Heart left ventricle (tissue), 16 donors: ENCODE results near the gene ARFRP1. TPM values are rescaled to one million over a fixed set of nuclear protein-coding genes. Genes with fewer than 3 reads are reported as not detected.

Experiments used
- ATAC-seq, 4 donors: fragments of 200-7000 bp; cut with Tn5 transposase; one replicate each; pipeline ENCODE4 v1.9.1; 2020 to 2022; ENCODE audit warnings: moderate library complexity in 4 of 4, mild to moderate bottlenecking in 3 of 4, moderate number of reproducible peaks in 1 of 4
- DNase-seq, 5 donors: peaks; one replicate each; pipeline ENCODE4 v3.0.0-alpha.2; 2020
- H3K27ac ChIP-seq, 12 donors: fragments of 200-600 bp; sonication (generic) in 4 of 12; one replicate each; pipeline versions ENCODE4 v1.5.0 to v1.8.0; 2016 to 2022; ENCODE audit warnings: mild to moderate bottlenecking in 2 of 12
- H3K27me3 ChIP-seq, 9 donors: fragments of 200-600 bp; sonication (generic) in 2 of 9; one replicate each; pipeline versions ENCODE4 v1.5.1 to v1.8.0; 2016 to 2022; ENCODE audit warnings: mild to moderate bottlenecking in 3 of 9
- H3K36me3 ChIP-seq, 9 donors: fragments of 200-600 bp; sonication (generic) in 2 of 9; one replicate each; pipeline versions ENCODE4 v1.5.0 to v1.8.0; 2018 to 2022; ENCODE audit warnings: mild to moderate bottlenecking in 2 of 9
- H3K4me1 ChIP-seq, 12 donors: fragments of 200-600 bp; sonication (generic) in 4 of 12; one replicate each; pipeline versions ENCODE4 v1.5.0 to v1.8.0; 2016 to 2022; ENCODE audit warnings: mild to moderate bottlenecking in 3 of 12
- H3K4me3 ChIP-seq, 12 donors: fragments of 200-600 bp; sonication (generic) in 4 of 12; one replicate each; pipeline versions ENCODE4 v1.5.0 to v1.8.0; 2017 to 2022; ENCODE audit warnings: mild to moderate bottlenecking in 9 of 12, moderate library complexity in 4 of 12
- H3K9me3 ChIP-seq, 12 donors: fragments of 200-600 bp; sonication (generic) in 4 of 12; one replicate each; pipeline versions ENCODE4 v1.5.0 to v1.8.0; 2016 to 2022; ENCODE audit warnings: mild to moderate bottlenecking in 1 of 12
- POLR2A ChIP-seq, 2 donors: fragments of 450-650 bp; IDR thresholded peaks; one replicate each; pipeline ENCODE4 v1.6.1; 2017; ENCODE audit warnings: antibody characterized with exemption in 2 of 2, mild to moderate bottlenecking in 2 of 2, moderate library complexity in 2 of 2
- WGBS, 4 donors: extraction: QIAGEN DNeasy Blood & Tissue Kit in 2 of 4; methylation state at CpG; one replicate each; pipeline versions ENCODE4 v1.1.5 to v1.1.7; 2013 to 2018; 5-methylcytosine and 5-hydroxymethylcytosine counted together
- intact Hi-C, 10 donors: fragments of 100-400 bp; cut with DNase I; formaldehyde crosslinking; loops; one replicate each; pipeline versions ENCODE4 v1.11.1 to v1.14.2; 2022
- polyA plus RNA-seq, 2 donors: library from polyadenylated mRNA; stranded (reverse); fragments of 200-250 nt; gene quantifications; one replicate each; pipeline ENCODE4 v1.2.3, GENCODE V29; 2013
- total RNA-seq, 9 donors: library from RNA; depleted of rRNA in 2 of 9; stranded (reverse); fragments of >200 nt in 2 of 9; fragmentation: NEBNext Ultra II Directional in 3 of 9; extraction: Animal tissue kit (Norgen Biotek cat#: 25700) in 3 of 9; gene quantifications; one replicate each; pipeline versions ENCODE4 v1.1.0 to v1.2.4, GENCODE V29; 2016 to 2023
- TF ChIP-seq, protein P1 (sequence below), 12 donors: fragments of 200-600 bp; sonication (generic) in 4 of 12; IDR thresholded peaks; one replicate each; pipeline versions ENCODE4 v1.5.0 to v1.8.0; 2018 to 2022; ENCODE audit warnings: antibody characterized with exemption in 12 of 12, mild to moderate bottlenecking in 5 of 12
- donor health status: ischemic (EF 13 %, LVEDD 7.1; RV severe dilation, severe dysfunction).
- donor health status: healthy with polysubstance abuse.
- donor health status: DM: no; HTN: yes; CAD: no.
- donor health status: DM: no; HTN: no; CAD: no.
- donor health status: ischemic (EF 25% LVEDD 6.9; RV normal size, moderate dysfunction).
- donor health status: ischemic (EF 25% LVEDD 5.7; RV mildly dilated, moderate dysfunction).
- donor health status: healthy.
- donor health status: DM: yes; HTN: yes; CAD: no.
- donor health status: ischemic (EF 35%, LVEDD 5.7; RV mildly dilated, moderate dysfunction).
- donor health status: nonischemic (EF 11% LVEDD 7.7; RV severe dilation, severe dysfunction).
- donor health status: DM: yes; HTN: yes; CAD: no.
- donor health status: PGD.
- donor health status: ischemic (EF 29% LVEDD 5.4; RV normal size, mild dysfunction).
- donor health status: nonischemic (EF 23%, LVEDD 6.1; RV moderate dilation, normal function).

The ARFRP1 gene
- total and polyA plus RNA-seq, 11 donors: 27.3 to 47.8 (median 35.9) TPM

DNA sequence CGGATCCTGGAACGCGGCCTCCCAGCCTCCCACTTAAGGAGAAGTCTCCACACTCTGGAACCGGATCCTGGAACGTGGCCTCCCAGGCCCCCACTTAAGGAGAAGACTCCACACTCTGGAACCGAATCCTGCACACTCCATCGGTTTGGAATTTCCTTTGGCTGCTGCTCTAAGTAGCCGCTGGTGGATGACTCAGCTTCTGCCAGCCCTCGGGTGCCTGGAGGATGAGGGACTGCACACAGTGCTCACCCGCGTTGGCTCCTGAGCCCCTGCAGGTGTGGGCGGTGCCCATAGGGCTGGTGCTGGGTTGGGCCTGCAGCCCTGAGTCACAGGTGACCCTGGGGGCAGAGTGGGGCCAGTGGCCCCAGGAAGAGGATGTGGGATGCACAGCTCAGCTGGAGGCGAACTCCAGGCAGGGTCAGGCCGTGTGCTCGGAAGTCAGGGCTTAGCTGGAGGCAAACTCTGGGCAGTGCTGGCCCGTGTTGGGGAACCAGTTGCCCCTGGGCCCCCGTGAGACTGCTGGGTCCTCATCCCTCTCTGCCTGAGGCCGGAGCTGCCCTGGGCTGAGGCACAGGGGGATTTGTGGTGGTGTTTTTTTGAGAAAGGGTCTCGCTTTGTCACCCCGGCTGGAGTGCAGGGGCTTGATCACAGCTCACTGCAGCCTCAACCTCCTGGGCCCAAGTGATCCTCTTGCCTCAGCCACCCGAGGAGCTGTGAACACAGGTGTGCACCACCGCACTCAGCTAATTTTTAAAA lies 25.2 kb downstream of the ARFRP1 start:
- intact Hi-C loops: no loop called here
- WGBS, 4 donors: 46 to 68% (median 55%) methylated on average over 19 to 22 of the region's 22 CpGs

DNA sequence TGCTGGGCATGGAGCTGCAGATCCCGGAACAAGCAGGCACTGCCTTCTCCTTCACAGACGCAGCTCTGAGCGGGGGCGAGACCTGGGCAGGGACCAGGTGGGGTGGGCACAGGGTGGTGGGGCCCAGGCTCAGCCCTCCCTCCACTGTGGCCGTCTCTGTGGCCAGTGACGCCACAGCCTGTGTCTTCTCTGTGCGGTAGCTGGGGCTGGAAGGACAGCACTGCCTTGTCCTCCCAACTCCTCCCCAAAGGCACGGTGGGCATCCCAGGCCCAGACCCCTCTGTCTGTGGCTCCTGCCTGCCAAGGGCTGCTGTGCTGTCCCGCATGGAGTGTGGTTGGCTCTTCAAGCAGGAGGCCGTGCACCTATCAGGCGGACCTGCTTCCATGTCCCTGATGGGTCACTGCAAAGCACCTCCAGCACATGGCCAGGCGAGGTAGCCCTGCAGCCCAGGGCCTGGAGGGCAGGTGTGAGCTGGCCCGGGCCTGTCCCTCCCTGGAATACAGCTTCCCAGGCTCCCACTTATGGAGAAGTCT lies 26.1 kb downstream of the ARFRP1 start:
- 96 to 97% (median 96%) methylated on average over 6 to 13 of the region's 13 CpGs for WGBS, 4 donors
- no peak for DNase-seq
- peaks cover 0 to 30% (median 9%) of the 10 kb centered on the region in 9 donors for H3K36me3 ChIP-seq
- no peak for ATAC-seq
- peak overlapping the region; percentile 63 to 90 (median 82) for H3K27ac ChIP-seq
- H3K4me3 ChIP-seq: no peak overlapping the region
- peaks cover 0 to 54% (median 30%) of the 10 kb centered on the region in 12 donors for H3K4me1 ChIP-seq
- TF ChIP-seq, protein P1, sequence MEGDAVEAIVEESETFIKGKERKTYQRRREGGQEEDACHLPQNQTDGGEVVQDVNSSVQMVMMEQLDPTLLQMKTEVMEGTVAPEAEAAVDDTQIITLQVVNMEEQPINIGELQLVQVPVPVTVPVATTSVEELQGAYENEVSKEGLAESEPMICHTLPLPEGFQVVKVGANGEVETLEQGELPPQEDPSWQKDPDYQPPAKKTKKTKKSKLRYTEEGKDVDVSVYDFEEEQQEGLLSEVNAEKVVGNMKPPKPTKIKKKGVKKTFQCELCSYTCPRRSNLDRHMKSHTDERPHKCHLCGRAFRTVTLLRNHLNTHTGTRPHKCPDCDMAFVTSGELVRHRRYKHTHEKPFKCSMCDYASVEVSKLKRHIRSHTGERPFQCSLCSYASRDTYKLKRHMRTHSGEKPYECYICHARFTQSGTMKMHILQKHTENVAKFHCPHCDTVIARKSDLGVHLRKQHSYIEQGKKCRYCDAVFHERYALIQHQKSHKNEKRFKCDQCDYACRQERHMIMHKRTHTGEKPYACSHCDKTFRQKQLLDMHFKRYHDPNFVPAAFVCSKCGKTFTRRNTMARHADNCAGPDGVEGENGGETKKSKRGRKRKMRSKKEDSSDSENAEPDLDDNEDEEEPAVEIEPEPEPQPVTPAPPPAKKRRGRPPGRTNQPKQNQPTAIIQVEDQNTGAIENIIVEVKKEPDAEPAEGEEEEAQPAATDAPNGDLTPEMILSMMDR (IDR thresholded peaks at IDR 0.05): no peak
- no peak for TF ChIP-seq POLR2A (IDR thresholded peaks at IDR 0.05)
- no peaks in the 10 kb centered on the region for H3K27me3 ChIP-seq
- no peaks in the 10 kb centered on the region for H3K9me3 ChIP-seq
- intact Hi-C loops: no loop called here

More for the DNA sequence above, 25.2 kb downstream of the ARFRP1 start:
- Histone ChIP-seq H3K9me3 (no peaks in the 10 kb centered on the region), H3K27ac (peak overlapping the region; percentile 63 to 90 (median 82)), H3K36me3 (peaks cover 0 to 24% (median 6%) of the 10 kb centered on the region in 9 donors), H3K4me3 (no peak overlapping the region), H3K4me1 (peaks cover 7 to 63% (median 38%) of the 10 kb centered on the region in 12 donors), H3K27me3 (no peaks in the 10 kb centered on the region)
- TF ChIP-seq, protein P1 (IDR thresholded peaks at IDR 0.05): no peak
- TF ChIP-seq POLR2A (IDR thresholded peaks at IDR 0.05): peak in 1 of 2 donors; percentile 16
- DNase-seq: peak; percentile 70 to 88 (median 79)
- ATAC-seq: peak; percentile 43 to 69 (median 66)

GRCh38 chr20:63680857-63681608 lies 26.7 kb downstream of the ARFRP1 start:
- H3K4me1 ChIP-seq: peaks cover 0 to 47% (median 24%) of the 10 kb centered on the region in 12 donors
- 93 to 96% (median 94%) methylated on average over 12 to 23 of the region's 23 CpGs for WGBS, 4 donors
- intact Hi-C loops: no loop called here
- no peak for ATAC-seq
- TF ChIP-seq, protein P1 (IDR thresholded peaks at IDR 0.05): no peak
- no peak for TF ChIP-seq POLR2A (IDR thresholded peaks at IDR 0.05)
- no peak overlapping the region for H3K4me3 ChIP-seq
- H3K27me3 ChIP-seq: no peaks in the 10 kb centered on the region
- DNase-seq: no peak
- H3K27ac ChIP-seq: peak overlapping the region in 7 of 12 donors; percentile 63 to 90 (median 83)
- peaks cover 0 to 35% (median 13%) of the 10 kb centered on the region in 9 donors for H3K36me3 ChIP-seq
- H3K9me3 ChIP-seq: no peaks in the 10 kb centered on the region

GRCh38 chr20:63680427-63680826 lies 27.3 kb downstream of the ARFRP1 start:
- Histone ChIP-seq H3K27me3 (no peaks in the 10 kb centered on the region), H3K27ac (no peak overlapping the region), H3K4me1 (peaks cover 0 to 41% (median 19%) of the 10 kb centered on the region in 12 donors), H3K4me3 (no peak overlapping the region), H3K36me3 (peaks cover 0 to 41% (median 20%) of the 10 kb centered on the region in 9 donors), H3K9me3 (no peaks in the 10 kb centered on the region)
- TF ChIP-seq, protein P1 (IDR thresholded peaks at IDR 0.05): no peak
- TF ChIP-seq POLR2A (IDR thresholded peaks at IDR 0.05): no peak
- intact Hi-C loops: no loop called here
- no peak for ATAC-seq
- 96 to 97% (median 96%) methylated on average over 10 to 13 of the region's 13 CpGs; no CpG with 5 or more reads in 1 of the 4 donors for WGBS, 4 donors
- DNase-seq: no peak
